ENCODE measurements around the gene IL22RA1. TPM values are rescaled to one million over a fixed set of nuclear protein-coding genes. Genes with fewer than 3 reads are reported as not detected.

IL22RA1 gene
- total and polyA plus RNA-seq, 10 of the 15 experiments (the other 5 are each of a cell fraction or from before 2014, with no cell fraction given), result not detected

GRCh38 chr1:24190983-24191461, 48.1 kb upstream of the IL22RA1 start (continued):
- TF ChIP-seq TCF12 (IDR thresholded peaks at IDR 0.05; ENCODE audit: low read depth, low read length), result peak; percentile 92
- peak; percentile 88; the same call in 1 of the 2 replicates for TF ChIP-seq TCF3 (IDR thresholded peaks at IDR 0.05; ENCODE audit: borderline replicate concordance, insufficient read depth, low read depth, low read length)
- TF ChIP-seq EGR1 (IDR thresholded peaks at IDR 0.05; ENCODE audit: borderline replicate concordance in 1 of 2, low read depth in 2 of 2, low read length in 2 of 2), result no peak

GRCh38 chr1:24189528-24189927, 46.6 kb upstream of the IL22RA1 start:
- ATAC-seq (peak; percentile 46), DNase-seq (ENCODE audit: low read depth, low spot score) (peak; percentile 80), FAIRE-seq (no peak)
- Histone ChIP-seq H3K36me3 (ENCODE audit: control insufficient read depth in 2 of 2, insufficient read depth in 2 of 2, low read length in 1 of 2) (no peaks in the 10 kb centered on the region), H3K4me2 (ENCODE audit: control insufficient read depth, insufficient read depth) (peak overlapping the region; percentile 58; the same call in 1 of the 2 replicates), H3K27ac (ENCODE audit: control insufficient read depth, insufficient read depth) (peak overlapping the region; percentile 84), H4K20me1 (ENCODE audit: control insufficient read depth, insufficient read depth) (no peaks in the 10 kb centered on the region), H3K4me3 (no peak overlapping the region; the same call in 1 of the 2 replicates), H3K79me2 (ENCODE audit: control insufficient read depth, insufficient read depth, low read length) (no peaks in the 10 kb centered on the region), H3K9me3 (replicated peaks; ENCODE audit: control insufficient read depth, insufficient read depth, low read length) (no peaks in the 10 kb centered on the region; the same call in 2 of the 3 replicates), H2AFZ (ENCODE audit: control insufficient read depth, low read depth, low read length) (peak overlapping the region; percentile 30), H3K9ac (ENCODE audit: control insufficient read depth, insufficient read depth, low read length) (0 out of 2 replicates have a peak overlapping the region, but pooled peaks have one; percentile 9), H3K27me3 (replicated peaks in 1 of 2; ENCODE audit: control insufficient read depth in 2 of 2, insufficient read depth in 2 of 2, low read length in 1 of 2) (peaks cover 0 to 2% of the 10 kb centered on the region in 2 experiments; a peak in 2 of 4 replicates), H3K4me1 (ENCODE audit: control insufficient read depth, insufficient read depth, low read length) (peaks cover 56% of the 10 kb centered on the region)
- in situ Hi-C loops (cut with MboI) (no loop called here), intact Hi-C loops (cut with micrococcal nuclease; ENCODE audit: unreplicated experiment) (no loop called here)
- BruUV-seq (replicated peaks), result no TSS peak
- ChIA-PET RAD21 (ENCODE audit: unreplicated experiment) (interaction anchor here (0.6 to 3.1 kb wide), 10 partner anchors 9 to 203 kb away, joined by 3 to 35 read pairs (median 8); no protein-coding TSS in a partner anchor), CTCF (interaction anchor here (0.6 to 7.1 kb wide), 10 partner anchors 10 to 226 kb away, joined by 3 to 72 read pairs (median 8); partner anchors contain the start of gene NIPAL3), SMC1A (ENCODE audit: uncharacterized antibody, unreplicated experiment) (interaction anchor here (0.7 to 5.8 kb wide), 13 partner anchors 9 to 346 kb away, joined by 3 to 45 read pairs (median 6); no protein-coding TSS in a partner anchor), POLR2A (interaction anchor here (0.6 to 2.8 kb wide), 2 partner anchors 203 to 452 kb away, joined by 4 to 11 read pairs; no protein-coding TSS in a partner anchor)
- WGBS (ENCODE audit: insufficient coverage, insufficient replicate concordance, low lambda C conversion rate, missing lambda C conversion rate), result under 1% methylated on average over 7 of the region's 7 CpGs
- 0 out of 2 replicates have a peak, but pooled peaks have one; percentile 14 for TF ChIP-seq ZNF217 (IDR thresholded peaks at IDR 0.05)
- TF ChIP-seq NBN (IDR thresholded peaks at IDR 0.05), result 0 out of 2 replicates have a peak, but pooled peaks have one; percentile 7
- 0 out of 2 replicates have a peak, but pooled peaks have one; percentile 14 for TF ChIP-seq GATAD2B (conservative IDR thresholded peaks at IDR 0.05; ENCODE audit: low read depth)
- no peak for TF ChIP-seq ZNF274 (IDR thresholded peaks at IDR 0.05; ENCODE audit: insufficient read depth, insufficient read length)
- no peak for TF ChIP-seq POLR2AphosphoS2 (IDR thresholded peaks at IDR 0.05; ENCODE audit: low read depth, low read length)
- 0 out of 2 replicates have a peak, but pooled peaks have one; percentile 9 for TF ChIP-seq YY1 (IDR thresholded peaks at IDR 0.05; ENCODE audit: low read depth, low read length)
- peak; percentile 26; the same call in 1 of the 2 replicates for TF ChIP-seq RUNX3 (IDR thresholded peaks at IDR 0.05; ENCODE audit: low read length)
- TF ChIP-seq SUZ12 (IDR thresholded peaks at IDR 0.05; ENCODE audit: unreplicated experiment), result no peak
- TF ChIP-seq TCF12 (IDR thresholded peaks at IDR 0.05; ENCODE audit: low read depth, low read length), result peak; percentile 57; the same call in 1 of the 2 replicates
- 0 out of 2 replicates have a peak, but pooled peaks have one; percentile 29 for TF ChIP-seq BCL11A (IDR thresholded peaks at IDR 0.05; ENCODE audit: low read depth, low read length)
- TF ChIP-seq IKZF2 (IDR thresholded peaks at IDR 0.05), result peak; percentile 45 to 63; a peak in 3 of 4 replicates
- TF ChIP-seq BHLHE40 (IDR thresholded peaks at IDR 0.05; ENCODE audit: borderline replicate concordance in 1 of 2, low read depth in 2 of 2, low read length in 1 of 2), result peak; percentile 9 to 20; a peak in 1 of 4 replicates
- peak; percentile 70 for TF ChIP-seq BCL3 (IDR thresholded peaks at IDR 0.05; ENCODE audit: borderline replicate concordance, insufficient read depth, low read depth, low read length, poor library complexity, severe bottlenecking)
- TF ChIP-seq RAD21 (IDR thresholded peaks at IDR 0.05; ENCODE audit: insufficient read depth, low read depth, low read length), result no peak
- TF ChIP-seq RELB (IDR thresholded peaks at IDR 0.05; ENCODE audit: low read depth), result no peak; the same call in 1 of the 2 replicates
- TF ChIP-seq TCF3 (IDR thresholded peaks at IDR 0.05; ENCODE audit: borderline replicate concordance, insufficient read depth, low read depth, low read length), result peak; percentile 52; the same call in 1 of the 2 replicates
- TF ChIP-seq IKZF1 (conservative IDR thresholded peaks at IDR 0.05), result peak; percentile 76
- TF ChIP-seq PML (IDR thresholded peaks at IDR 0.05; ENCODE audit: low read length), result 0 out of 2 replicates have a peak, but pooled peaks have one; percentile 14
